Suprapubic skin (tissue), 4 donors: ENCODE measurements around the gene TPTE2.

Experiments
- EP300 ChIP-seq: sonication (generic); formaldehyde crosslinking; IDR thresholded peaks from one replicate; pipeline ENCODE4 v1.6.1; 2017; ENCODE audit warnings: antibody characterized with exemption
- POLR2A ChIP-seq, 2 donors: fragments of 450-650 bp; IDR thresholded peaks; one replicate each; pipeline ENCODE4 v1.6.1; 2017; ENCODE audit warnings: antibody characterized with exemption in 2 of 2, mild to moderate bottlenecking in 2 of 2, moderate library complexity in 2 of 2
- POLR2AphosphoS5 ChIP-seq, 3 donors: sonication (generic); formaldehyde crosslinking; IDR thresholded peaks; one replicate each; pipeline ENCODE4 v1.6.1; 2017; ENCODE audit warnings: antibody characterized with exemption in 3 of 3
- TF ChIP-seq, protein P1 (sequence below), 2 donors: fragments of 200-600 bp in 1 of 2; fragments of 450-650 bp in 1 of 2; sonication (generic) in 1 of 2; IDR thresholded peaks; one replicate each; pipeline ENCODE4 v1.5.1; 2016 to 2019; ENCODE audit warnings: antibody characterized with exemption in 2 of 2, mild to moderate bottlenecking in 1 of 2, moderate library complexity in 1 of 2

DNA sequence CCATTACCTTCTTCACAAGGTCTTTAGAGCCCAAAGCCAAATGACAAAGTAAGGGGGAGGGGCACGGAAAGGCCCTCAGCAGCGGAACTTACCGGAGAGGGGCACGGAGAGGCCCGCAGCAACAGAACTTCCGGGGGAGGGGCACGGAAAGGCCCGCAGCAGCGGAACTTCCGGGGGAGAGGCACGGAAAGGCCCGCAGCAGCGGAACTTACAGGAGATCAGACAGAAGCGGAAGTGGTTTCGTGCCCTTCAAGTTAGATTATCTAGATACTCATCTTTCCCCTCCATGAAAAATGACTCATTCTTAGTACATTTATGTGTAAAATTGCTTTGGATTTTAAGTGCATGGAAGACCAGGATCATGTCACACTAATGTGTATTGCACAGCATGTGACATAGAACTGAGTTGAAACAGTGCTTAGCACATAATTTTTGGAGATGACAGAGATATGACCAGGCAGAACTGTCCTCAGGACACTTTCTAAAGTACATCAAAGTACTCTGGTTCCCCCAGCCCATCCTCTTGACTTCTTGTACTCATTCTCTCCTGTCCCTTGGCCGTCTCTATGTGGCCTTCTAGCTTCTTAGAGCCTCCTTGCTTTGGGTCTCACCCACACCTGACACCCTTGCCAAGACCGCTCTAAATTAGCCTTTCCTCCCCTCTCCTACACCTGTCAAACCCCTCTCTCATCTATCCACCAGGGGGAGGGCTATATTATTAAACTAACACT lies 25.7 kb upstream of the TPTE2 start:
- TF ChIP-seq, protein P1, sequence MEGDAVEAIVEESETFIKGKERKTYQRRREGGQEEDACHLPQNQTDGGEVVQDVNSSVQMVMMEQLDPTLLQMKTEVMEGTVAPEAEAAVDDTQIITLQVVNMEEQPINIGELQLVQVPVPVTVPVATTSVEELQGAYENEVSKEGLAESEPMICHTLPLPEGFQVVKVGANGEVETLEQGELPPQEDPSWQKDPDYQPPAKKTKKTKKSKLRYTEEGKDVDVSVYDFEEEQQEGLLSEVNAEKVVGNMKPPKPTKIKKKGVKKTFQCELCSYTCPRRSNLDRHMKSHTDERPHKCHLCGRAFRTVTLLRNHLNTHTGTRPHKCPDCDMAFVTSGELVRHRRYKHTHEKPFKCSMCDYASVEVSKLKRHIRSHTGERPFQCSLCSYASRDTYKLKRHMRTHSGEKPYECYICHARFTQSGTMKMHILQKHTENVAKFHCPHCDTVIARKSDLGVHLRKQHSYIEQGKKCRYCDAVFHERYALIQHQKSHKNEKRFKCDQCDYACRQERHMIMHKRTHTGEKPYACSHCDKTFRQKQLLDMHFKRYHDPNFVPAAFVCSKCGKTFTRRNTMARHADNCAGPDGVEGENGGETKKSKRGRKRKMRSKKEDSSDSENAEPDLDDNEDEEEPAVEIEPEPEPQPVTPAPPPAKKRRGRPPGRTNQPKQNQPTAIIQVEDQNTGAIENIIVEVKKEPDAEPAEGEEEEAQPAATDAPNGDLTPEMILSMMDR (IDR thresholded peaks at IDR 0.05), result no peak
- TF ChIP-seq POLR2AphosphoS5 (IDR thresholded peaks at IDR 0.05), result no peak
- TF ChIP-seq POLR2A (IDR thresholded peaks at IDR 0.05), result no peak
- no peak for TF ChIP-seq EP300
